OCI-LY1 (cell line): ENCODE data around the gene RCN1.

Experiments used
- H2AFZ ChIP-seq: fragments of 200-600 bp; sonication (generic), shearing (Covaris generic); 2 replicates; pipeline ENCODE4 v1.6.0; 2014; ENCODE audit warnings: antibody characterized with exemption, mild to moderate bottlenecking, low read length
- H3F3A ChIP-seq: fragments of 200-600 bp; sonication (generic), shearing (Covaris generic); 2 replicates; pipeline ENCODE4 v1.6.0; 2014; ENCODE audit warnings: mild to moderate bottlenecking, antibody characterized with exemption, low read length, moderate library complexity; ENCODE audit not compliant: insufficient read depth
- H3K27ac ChIP-seq: fragments of 200-600 bp; sonication (generic); 2 replicates; pipeline ENCODE4 v1.5.1; 2014; ENCODE audit warnings: low read length, mixed run types, mild to moderate bottlenecking, low read depth; ENCODE audit not compliant: poor library complexity, severe bottlenecking
- H3K27me3 ChIP-seq: fragments of 200-600 bp; sonication (generic); 2 replicates; pipeline ENCODE4 v1.6.0; 2014; ENCODE audit warnings: antibody characterized with exemption, mild to moderate bottlenecking, low read length, moderate library complexity; ENCODE audit not compliant: insufficient read depth
- H3K36me3 ChIP-seq: fragments of 200-600 bp; sonication (generic); 2 replicates; pipeline ENCODE4 v1.6.1; 2014; ENCODE audit warnings: mild to moderate bottlenecking, antibody characterized with exemption, low read length, moderate library complexity, mixed read lengths; ENCODE audit not compliant: insufficient read depth
- H3K4me1 ChIP-seq: fragments of 200-600 bp; sonication (generic); 2 replicates; pipeline ENCODE4 v1.5.1; 2014; ENCODE audit warnings: mild to moderate bottlenecking, low read length, moderate library complexity; ENCODE audit not compliant: insufficient read depth, severe bottlenecking
- H3K4me2 ChIP-seq: fragments of 200-600 bp; sonication (generic), shearing (Covaris generic); 2 replicates; pipeline ENCODE4 v1.6.1; 2014; ENCODE audit warnings: low read length
- H3K4me3 ChIP-seq: fragments of 200-600 bp; sonication (generic); 2 replicates; pipeline ENCODE4 v1.5.1; 2014; ENCODE audit warnings: low read length, low read depth, mild to moderate bottlenecking, mixed read lengths; ENCODE audit not compliant: poor library complexity, severe bottlenecking
- H3K79me2 ChIP-seq: fragments of 200-600 bp; shearing (Covaris generic); 2 replicates; pipeline ENCODE4 v1.6.1; 2016; ENCODE audit warnings: mixed run types, low read length, mixed read lengths; ENCODE audit not compliant: insufficient read depth
- H3K9ac ChIP-seq: fragments of 200-600 bp; sonication (generic), shearing (Covaris generic); 2 replicates; pipeline ENCODE4 v1.6.1; 2014; ENCODE audit warnings: mild to moderate bottlenecking, low read length, mixed read lengths
- H3K9me2 ChIP-seq: fragments of 200-600 bp; sonication (generic), shearing (Covaris generic); 2 replicates; pipeline ENCODE4 v1.6.1; 2014; ENCODE audit warnings: low read depth, mild to moderate bottlenecking, low read length, mixed read lengths
- H3K9me3 ChIP-seq: fragments of 200-600 bp; shearing (Covaris generic); 2 replicates; pipeline ENCODE4 v1.6.1; 2014; ENCODE audit warnings: low read length, mixed read lengths
- H4K20me1 ChIP-seq: fragments of 200-600 bp; sonication (generic), shearing (Covaris generic); 2 replicates; pipeline ENCODE4 v1.6.0; 2016; ENCODE audit warnings: mild to moderate bottlenecking, low read length; ENCODE audit not compliant: insufficient read depth
- EZH2 ChIP-seq: fragments of 200-600 bp; sonication (generic), shearing (Covaris generic); IDR thresholded peaks from 2 replicates; pipeline ENCODE4 v1.8.0; 2017; ENCODE audit warnings: borderline replicate concordance, mixed run types, mild to moderate bottlenecking, antibody characterized with exemption, low read length, moderate library complexity, mixed read lengths
- TF ChIP-seq, protein P1 (sequence below): fragments of 200-600 bp; sonication (generic), shearing (Covaris generic); IDR thresholded peaks from 2 replicates; pipeline ENCODE4 v1.5.1; 2017; ENCODE audit warnings: mild to moderate bottlenecking, antibody characterized with exemption, low read length, moderate library complexity, mixed read lengths

The RCN1 gene

DNA sequence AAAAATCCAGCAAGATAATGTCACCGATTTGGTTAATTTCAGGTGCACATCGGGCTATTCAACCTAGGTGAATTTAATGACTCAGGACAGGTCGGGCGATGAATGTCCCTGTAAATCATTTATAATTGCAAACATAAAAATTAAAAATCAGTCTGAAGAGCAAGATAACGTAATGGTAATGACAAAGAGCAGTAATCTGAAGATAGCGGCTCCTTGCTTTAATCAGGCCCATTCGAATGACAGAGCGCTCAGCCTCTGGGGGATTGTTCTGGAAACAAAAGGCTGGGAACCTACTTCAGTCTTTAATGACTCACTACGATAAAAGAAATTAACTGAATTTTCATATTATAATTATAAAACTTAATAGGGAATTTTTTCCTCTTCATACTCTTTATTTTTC lies 61.3 kb downstream of the RCN1 start:
- Histone ChIP-seq H3K9ac (no peak overlapping the region), H2AFZ (no peak overlapping the region), H4K20me1 (no peaks in the 10 kb centered on the region), H3K4me2 (no peak overlapping the region), H3K79me2 (no peaks in the 10 kb centered on the region), H3K9me2 (no peaks in the 10 kb centered on the region), H3K27ac (no peak overlapping the region), H3F3A (no peaks in the 10 kb centered on the region), H3K4me1 (no peaks in the 10 kb centered on the region), H3K4me3 (no peak overlapping the region), H3K9me3 (no peaks in the 10 kb centered on the region), H3K27me3 (no peaks in the 10 kb centered on the region), H3K36me3 (no peaks in the 10 kb centered on the region)
- TF ChIP-seq, protein P1, sequence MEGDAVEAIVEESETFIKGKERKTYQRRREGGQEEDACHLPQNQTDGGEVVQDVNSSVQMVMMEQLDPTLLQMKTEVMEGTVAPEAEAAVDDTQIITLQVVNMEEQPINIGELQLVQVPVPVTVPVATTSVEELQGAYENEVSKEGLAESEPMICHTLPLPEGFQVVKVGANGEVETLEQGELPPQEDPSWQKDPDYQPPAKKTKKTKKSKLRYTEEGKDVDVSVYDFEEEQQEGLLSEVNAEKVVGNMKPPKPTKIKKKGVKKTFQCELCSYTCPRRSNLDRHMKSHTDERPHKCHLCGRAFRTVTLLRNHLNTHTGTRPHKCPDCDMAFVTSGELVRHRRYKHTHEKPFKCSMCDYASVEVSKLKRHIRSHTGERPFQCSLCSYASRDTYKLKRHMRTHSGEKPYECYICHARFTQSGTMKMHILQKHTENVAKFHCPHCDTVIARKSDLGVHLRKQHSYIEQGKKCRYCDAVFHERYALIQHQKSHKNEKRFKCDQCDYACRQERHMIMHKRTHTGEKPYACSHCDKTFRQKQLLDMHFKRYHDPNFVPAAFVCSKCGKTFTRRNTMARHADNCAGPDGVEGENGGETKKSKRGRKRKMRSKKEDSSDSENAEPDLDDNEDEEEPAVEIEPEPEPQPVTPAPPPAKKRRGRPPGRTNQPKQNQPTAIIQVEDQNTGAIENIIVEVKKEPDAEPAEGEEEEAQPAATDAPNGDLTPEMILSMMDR, result no peak
- TF ChIP-seq EZH2, result no peak

DNA sequence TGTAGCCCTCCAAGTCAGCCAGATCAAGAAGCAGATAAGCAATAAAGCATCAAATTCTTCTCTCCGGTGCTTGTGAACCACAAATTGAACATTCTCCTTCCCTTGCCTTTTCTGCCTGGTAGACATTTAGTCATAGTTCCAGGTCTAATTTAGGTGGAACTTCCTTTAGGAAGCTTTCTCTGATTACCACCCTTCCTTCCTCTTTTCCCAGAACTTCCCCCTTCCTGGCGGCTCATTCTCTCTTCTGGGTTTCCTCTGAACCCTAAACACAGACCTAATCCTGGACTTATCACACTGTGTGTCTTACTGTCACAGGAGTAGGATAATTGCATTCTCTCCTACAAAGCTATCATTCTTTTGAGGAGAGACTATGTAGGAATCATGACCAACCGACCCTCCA lies 61.9 kb downstream of the RCN1 start:
- H3K9ac ChIP-seq, result no peak overlapping the region
- H3K4me3 ChIP-seq, result no peak overlapping the region
- no peaks in the 10 kb centered on the region for H4K20me1 ChIP-seq
- TF ChIP-seq, protein P1, result no peak
- no peak for TF ChIP-seq EZH2
- H3F3A ChIP-seq, result no peaks in the 10 kb centered on the region
- no peaks in the 10 kb centered on the region for H3K27me3 ChIP-seq
- H3K4me1 ChIP-seq, result no peaks in the 10 kb centered on the region
- H3K27ac ChIP-seq, result no peak overlapping the region
- no peaks in the 10 kb centered on the region for H3K79me2 ChIP-seq
- no peaks in the 10 kb centered on the region for H3K9me3 ChIP-seq
- H2AFZ ChIP-seq, result no peak overlapping the region
- no peaks in the 10 kb centered on the region for H3K9me2 ChIP-seq
- H3K4me2 ChIP-seq, result no peak overlapping the region
- H3K36me3 ChIP-seq, result no peaks in the 10 kb centered on the region

DNA sequence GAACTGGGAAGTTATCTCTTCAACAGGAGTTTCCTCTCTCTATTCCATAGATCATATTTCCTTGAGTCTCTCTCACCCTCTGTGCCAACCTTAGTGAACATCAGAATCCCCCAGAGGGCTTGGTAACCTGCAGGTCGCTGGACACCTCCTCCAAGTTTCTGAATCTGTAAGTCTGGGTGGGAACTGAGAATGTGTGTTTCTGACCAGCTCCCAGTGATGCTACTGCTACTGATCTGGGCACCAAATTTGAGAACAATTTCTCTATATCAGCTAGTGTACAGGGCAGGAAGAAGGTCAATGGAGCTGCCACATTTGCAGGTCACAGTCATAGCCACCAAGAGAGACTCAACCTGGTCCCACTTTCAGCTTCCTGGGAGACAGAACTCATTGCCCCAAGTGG lies 62.9 kb downstream of the RCN1 start:
- Histone ChIP-seq H3K9ac (no peak overlapping the region), H2AFZ (no peak overlapping the region), H3F3A (no peaks in the 10 kb centered on the region), H3K4me3 (no peak overlapping the region), H3K36me3 (no peaks in the 10 kb centered on the region), H3K79me2 (no peaks in the 10 kb centered on the region), H3K4me2 (no peak overlapping the region), H3K27ac (no peak overlapping the region), H3K9me3 (no peaks in the 10 kb centered on the region), H3K9me2 (no peaks in the 10 kb centered on the region), H3K4me1 (no peaks in the 10 kb centered on the region), H3K27me3 (no peaks in the 10 kb centered on the region), H4K20me1 (no peaks in the 10 kb centered on the region)
- TF ChIP-seq, protein P1, result no peak
- no peak for TF ChIP-seq EZH2
